ENCODE results near the gene FAHD2A. TPM values are rescaled to one million over a fixed set of nuclear protein-coding genes. Genes with fewer than 3 reads are reported as not detected.
"Not testable (repeated sequence)": the region's sequence is repeated elsewhere in the genome, so short reads cannot be mapped to it uniquely, and the experiment has no call there.

Gene FAHD2A
- total RNA-seq, 1 experiment from 2014 or later = 35.5 TPM

DNA sequence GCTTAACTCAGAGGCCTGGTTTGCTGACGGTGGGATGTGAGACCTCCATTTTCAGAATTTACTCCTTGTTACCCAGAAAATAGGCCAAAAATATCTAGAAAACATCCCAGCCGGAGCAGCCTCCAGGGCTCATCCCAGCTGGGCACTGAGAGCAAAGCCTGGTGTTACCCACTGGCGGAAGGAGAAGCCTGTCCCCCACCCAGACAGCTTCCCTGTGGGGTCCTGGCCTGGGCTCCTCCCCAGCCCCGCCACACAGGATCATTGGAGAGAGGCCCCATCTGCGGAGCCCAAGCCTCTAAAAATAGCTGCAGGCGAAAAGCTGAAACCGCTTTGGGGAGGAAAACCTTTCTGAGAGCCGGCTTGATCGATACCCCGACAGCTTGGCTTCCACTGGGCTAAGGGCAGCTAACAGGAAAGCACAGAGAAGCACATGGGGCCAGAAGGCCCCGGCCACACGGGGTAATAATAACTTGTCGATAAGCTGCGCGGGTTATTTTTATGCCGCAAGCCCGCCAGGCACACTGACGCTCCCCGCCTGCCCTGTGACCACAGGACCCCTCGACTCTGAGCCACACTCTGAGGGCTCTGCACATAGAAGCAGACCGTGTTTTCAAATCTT is 26.9 kb upstream of the FAHD2A start:
- DNase-seq (ENCODE audit: extremely low read depth, low read depth) = no peak

DNA sequence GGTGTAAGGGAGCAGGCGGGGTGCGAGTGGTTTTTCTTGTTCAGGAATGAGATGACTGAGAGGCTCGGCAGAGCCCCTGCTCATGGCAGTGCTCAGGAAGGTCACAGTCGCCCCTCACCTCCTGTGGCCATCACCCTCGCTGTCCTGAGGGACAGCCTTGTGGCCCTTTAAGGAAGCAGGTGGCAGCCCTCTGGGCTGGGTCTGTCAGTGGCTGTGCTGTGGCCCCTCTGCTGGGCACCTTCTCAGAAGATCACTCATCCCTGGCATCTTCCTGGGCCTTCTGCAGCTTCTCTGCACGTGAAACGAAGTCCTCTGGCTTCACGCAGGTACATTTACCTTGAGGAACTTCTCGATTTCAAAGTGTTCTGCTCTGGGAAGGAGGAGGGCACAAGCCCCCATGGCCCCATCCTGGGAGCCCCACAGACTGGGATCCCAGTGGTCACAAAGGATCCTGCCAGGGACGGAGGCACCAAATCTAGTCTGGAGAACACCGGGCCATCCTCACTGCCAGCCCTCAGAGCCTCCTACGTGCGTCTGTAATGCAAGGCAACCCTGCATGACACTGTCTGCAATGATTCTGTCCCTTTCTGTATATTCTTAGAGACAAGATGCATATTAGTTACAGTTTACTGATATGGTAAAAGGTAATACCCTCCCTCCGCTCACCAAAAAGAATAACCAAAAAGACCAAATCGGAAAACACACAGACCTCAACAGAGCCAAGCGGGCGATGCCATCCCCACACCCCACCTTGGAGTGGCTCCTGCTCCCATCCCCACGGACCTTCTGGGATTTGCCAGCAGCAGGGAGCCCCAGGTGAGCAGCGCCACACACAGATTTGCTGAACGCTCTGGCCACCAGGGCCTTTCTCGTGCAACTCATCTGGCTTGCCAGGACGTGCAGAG is 25.9 kb upstream of the FAHD2A start:
- no peak for DNase-seq (ENCODE audit: extremely low read depth, low read depth)

DNA sequence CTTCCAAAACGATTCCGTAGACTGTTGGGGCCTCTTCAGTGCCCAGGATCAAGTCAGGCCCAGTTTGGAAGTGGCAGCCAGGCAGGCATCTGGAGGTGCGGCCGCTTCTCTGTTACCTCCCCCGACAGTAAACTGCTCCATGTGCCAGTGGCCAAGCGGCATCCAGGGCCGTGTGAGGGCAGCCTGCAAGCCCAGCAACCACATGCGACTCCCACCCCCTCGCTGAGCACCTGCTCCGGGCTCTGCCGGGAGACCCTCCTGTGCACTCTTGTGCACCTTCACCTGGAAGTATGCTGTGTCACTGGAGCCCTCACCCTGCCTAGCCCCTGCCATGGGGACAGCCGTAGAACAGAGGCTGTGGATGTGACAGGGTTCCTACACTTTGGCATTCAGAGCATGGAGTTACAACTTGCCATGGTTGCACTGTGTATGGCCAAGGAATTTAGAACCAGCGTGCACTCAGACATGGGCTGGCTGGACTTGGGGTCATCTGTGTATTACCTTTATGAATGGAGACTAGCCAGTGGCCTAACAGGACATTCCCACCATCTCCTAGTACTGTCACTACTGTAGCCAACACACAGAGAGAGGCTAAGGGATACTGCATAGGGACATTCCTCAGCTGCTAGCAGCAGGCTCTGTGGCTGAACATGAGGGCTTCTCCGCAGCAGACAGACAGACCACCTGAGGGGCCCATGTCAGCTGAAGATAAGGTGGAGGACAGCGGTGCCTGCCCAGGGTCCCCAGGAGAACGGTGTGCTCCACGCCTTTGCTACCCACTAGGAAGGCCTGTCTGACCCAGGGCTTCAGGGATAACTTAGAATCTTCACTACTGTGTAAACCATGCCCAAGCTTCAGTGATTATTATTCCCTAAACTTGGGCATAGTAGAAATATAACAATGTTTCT is 25.0 kb upstream of the FAHD2A start:
- no peak for DNase-seq (ENCODE audit: extremely low read depth, low read depth)

GRCh38 chr2:95378281-95378680 is 24.2 kb upstream of the FAHD2A start:
- DNase-seq (ENCODE audit: extremely low read depth, low read depth) = not testable (repeated sequence)

DNA sequence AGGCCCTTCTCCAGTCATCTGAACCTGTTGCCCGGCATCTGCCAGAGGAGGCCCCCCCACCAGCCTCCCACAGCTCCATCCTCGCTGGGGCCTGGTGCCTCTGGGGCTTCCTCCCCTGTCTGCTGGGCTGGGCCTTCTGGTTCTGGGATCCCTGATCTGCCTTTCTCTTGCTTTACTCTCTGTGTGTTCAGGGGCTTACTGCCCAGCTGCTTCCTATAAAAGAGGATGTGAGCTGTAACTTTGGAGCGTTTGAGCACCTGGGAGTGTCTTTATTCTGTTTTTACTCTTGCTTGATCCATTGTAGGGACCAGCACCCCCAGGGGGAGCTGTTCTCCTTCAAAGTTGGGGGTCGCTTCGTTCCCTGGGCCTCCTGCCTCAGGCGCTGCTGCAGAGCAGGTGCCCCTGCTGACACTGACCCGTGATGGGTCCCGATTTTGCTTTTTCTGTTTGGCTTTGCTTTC is 23.1 kb upstream of the FAHD2A start:
- no peak for DNase-seq (ENCODE audit: extremely low read depth, low read depth)

GRCh38 chr2:95380280-95380679 is 22.2 kb upstream of the FAHD2A start:
- DNase-seq (ENCODE audit: extremely low read depth, low read depth) = no peak

DNA sequence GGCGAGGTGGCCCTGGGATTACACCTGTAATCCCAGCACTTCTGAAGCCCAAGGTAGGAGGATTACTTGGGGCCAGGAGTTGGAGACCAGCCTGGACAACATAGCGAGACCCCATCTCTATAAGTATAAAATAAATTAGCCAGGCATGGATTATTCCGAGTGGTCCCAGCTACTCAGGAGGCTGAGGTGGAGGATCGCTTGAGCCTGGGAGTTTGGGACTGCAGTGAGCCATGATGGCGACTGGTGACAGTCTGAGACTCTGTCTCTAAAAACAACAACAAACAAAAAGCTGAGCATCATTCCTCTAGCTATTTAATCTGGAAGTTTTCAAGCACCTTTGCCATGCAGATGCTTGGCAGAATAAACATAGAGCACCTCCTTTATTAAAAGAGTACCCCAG is 21.8 kb upstream of the FAHD2A start:
- no peak for DNase-seq (ENCODE audit: extremely low read depth, low read depth)

- no peak for DNase-seq (ENCODE audit: extremely low read depth, low read depth)
Measured at GRCh38 chr2:95381212-95382191, 21.0 kb upstream of the FAHD2A start.

DNA sequence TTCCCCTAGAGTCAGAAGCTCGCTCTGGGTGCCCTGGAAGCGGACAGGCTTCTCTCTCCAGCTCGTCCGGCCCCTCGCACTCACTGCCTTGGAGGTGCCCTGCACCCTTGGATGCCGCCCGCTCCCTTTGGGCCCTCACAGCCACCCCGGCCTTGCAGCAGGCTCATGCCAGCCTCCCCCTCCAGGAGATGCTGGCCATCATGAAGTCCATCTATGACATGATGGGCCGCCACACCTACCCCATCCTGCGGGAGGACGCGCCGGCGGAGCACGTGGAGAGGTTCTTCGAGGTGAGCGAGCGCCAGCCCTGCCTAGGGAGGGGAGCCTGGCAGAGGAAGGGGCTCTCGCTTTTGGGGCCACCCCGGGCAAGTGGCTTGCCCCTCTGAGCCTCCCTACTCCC is 20.3 kb upstream of the FAHD2A start:
- no peak for DNase-seq (ENCODE audit: extremely low read depth, low read depth)

DNA sequence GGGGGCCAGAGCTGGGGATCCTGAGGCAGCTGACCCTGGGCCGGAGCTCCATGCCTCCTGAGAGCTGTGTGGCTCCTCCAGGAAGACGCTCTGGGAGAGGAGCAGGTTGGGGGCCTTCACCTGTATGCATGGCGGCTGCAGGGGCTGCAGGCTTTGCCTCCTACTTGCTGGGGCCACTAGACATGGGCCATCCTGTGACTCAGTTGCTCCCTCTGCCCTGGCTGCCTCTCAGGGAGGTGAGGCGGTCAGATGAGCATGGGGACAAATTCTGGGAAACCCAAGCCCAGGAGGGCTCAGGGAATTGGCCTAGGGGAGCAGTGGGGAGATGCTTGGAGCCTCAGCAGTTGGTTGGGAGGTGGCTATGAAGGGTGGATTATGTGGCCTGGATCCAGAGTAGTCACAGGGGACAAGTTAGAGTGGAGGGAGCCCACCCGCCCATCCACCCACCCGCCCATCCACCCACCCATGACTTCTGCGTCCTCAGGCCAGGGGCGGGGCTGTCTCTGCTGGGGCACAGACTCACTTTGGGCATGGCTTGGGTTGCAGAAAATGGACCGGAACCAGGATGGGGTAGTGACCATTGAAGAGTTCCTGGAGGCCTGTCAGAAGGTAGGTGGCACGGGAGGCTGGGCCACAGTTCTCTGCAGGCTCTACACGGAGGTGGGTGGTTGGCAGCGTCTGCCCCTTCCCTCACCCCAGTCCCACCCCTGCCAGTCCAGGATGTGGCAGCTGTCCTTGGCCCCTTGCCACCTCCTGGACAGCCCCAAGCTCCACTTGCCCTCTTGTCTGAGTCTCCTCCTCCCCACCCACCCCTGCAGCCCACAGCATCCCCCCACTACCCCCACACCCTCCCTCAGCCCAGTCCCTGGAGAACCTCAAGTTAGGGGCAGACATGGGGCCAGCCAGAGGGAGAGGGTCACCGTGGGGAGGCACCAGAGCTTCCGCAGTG is 19.5 kb upstream of the FAHD2A start:
- DNase-seq (ENCODE audit: extremely low read depth, low read depth) = no peak

DNA sequence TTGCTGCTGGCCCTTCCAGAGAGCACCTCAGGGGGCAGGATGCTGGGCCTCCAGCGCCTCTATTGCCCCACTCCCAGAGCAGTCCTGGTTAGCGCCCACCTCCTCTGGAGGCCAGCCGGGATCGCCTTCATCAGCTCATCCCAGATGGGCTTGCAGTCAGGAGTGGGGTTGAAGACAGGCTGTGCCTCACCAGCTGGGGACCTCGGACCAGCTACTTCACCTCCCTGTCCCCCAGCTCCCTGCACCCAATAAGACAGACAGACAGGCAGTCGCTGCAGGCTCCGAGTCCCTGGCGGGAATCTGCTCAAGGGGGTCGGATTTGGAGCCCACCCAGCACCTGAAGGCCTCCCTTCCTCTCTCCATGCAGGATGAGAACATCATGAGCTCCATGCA is 18.9 kb upstream of the FAHD2A start:
- DNase-seq (ENCODE audit: extremely low read depth, low read depth) = no peak

GRCh38 chr2:95384854-95385569 is 17.5 kb upstream of the FAHD2A start:
- DNase-seq (ENCODE audit: extremely low read depth, low read depth) = no peak

DNA sequence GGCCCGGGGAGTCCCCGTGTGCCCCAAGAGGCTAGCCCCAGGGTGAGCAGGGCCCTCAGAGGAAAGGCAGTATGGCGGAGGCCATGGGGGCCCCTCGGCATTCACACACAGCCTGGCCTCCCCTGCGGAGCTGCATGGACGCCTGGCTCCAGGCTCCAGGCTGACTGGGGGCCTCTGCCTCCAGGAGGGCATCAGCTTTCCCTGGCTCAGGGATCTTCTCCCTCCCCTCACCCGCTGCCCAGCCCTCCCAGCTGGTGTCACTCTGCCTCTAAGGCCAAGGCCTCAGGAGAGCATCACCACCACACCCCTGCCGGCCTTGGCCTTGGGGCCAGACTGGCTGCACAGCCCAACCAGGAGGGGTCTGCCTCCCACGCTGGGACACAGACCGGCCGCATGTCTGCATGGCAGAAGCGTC is 16.9 kb upstream of the FAHD2A start:
- DNase-seq (ENCODE audit: extremely low read depth, low read depth) = no peak

DNA sequence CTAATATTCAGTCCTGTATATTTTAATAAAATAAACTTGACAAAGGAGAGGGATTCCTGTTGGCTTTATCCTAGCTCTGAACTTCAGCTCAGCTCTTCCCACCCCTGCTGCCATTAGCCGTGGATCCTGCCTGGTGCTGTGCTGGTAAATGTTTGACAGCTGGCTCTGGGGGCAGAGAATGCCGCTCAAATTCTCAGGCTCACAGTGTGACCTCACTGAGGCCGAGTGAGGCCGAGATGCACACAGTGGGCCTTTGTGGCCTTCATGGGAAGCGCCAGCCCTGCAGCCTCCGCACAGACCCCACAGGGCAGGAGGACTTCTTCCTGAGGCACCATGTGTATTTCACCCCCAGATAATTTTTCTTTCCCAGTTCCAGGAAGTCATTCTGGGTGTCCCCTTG is 16.5 kb upstream of the FAHD2A start:
- DNase-seq (ENCODE audit: extremely low read depth, low read depth) = no peak

DNA sequence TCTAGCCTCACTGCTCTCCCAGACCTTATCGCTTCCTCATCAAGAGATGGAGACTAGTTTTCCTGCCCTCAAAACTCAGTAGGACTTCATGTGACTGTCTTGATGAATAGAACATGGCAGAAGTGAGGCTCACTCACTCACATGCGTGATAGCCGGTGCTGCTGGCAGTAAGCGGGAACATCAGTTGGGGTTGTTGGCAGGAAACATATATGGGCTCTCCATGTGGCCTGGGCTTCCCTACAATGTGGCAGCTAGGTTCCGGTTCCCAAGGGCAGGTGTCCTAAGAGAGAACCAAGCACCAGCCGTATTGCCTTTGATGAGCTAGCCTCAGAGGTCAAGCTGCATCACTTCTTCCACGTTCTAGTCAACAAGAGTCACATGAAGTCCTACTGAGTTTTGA is 15.2 kb upstream of the FAHD2A start:
- DNase-seq (ENCODE audit: extremely low read depth, low read depth) = no peak

GRCh38 chr2:95388091-95388692 is 14.3 kb upstream of the FAHD2A start:
- no peak for DNase-seq (ENCODE audit: extremely low read depth, low read depth)

DNA sequence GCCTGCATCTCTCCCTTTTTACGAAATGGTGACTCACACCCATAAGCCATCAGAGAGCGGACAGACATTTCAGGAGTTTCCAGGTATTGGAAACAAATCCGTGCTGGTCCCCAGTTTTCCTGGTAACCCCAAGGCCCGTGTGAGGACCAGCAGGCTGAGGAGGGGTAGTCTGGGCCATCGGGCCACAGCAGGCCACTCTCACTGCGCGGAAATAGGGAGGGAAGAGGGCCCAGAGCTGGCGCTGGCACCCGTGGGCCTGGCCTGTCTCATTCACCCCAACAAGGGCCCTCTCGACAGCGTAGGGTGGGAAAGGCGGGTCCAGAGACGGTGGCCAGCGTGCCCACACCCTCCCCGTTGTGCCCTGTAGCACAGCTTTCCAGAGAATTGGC is 13.7 kb upstream of the FAHD2A start:
- DNase-seq (ENCODE audit: extremely low read depth, low read depth) = no peak
